Measurements from ENCODE around the gene GNAO1. TPM values are rescaled to one million over a fixed set of nuclear protein-coding genes. Genes with fewer than 3 reads are reported as not detected.

GNAO1 gene
- total and polyA plus RNA-seq, 7 donors = 0.69 to 67.0 (median 28.8) TPM

DNA sequence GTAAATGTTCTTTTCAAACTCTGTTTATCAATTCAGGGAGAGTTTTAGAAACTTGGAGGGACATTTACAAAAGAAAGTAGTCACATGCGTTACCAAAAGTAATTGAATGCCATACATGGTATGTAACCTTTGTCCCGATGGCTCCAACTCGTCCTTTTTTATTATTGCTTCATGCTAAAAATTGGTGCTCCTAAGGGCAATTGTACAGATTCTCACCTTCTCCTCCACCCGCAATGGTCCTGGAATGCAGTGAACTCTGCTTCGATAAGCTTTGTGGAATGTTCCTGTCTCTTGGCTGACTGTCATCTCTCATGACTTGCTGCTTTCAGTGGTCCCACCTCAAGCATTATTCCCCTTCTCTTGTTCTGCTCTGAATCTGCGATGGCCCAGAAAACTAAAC is 20.9 kb downstream of the GNAO1 start:
- intact Hi-C loops (cut with DNase I) = loop anchor here (5.0 kb wide), 1 partner anchor 55 kb away; no protein-coding TSS in a partner anchor
- Histone ChIP-seq H3K36me3 (no peaks in the 10 kb centered on the region), H3K27me3 (no peaks in the 10 kb centered on the region), H3K4me1 (peaks cover 0 to 75% (median 43%) of the 10 kb centered on the region in 4 donors), H3K27ac (peak overlapping the region in 3 of 4 donors; percentile 72 to 86 (median 83)), H3K4me3 (peak overlapping the region in 3 of 4 donors; percentile 0 to 28 (median 20)), H3K9me3 (no peaks in the 10 kb centered on the region)
- DNase-seq = no peak
- WGBS, 2 donors = 39 to 66% methylated on average over 6 of the region's 6 CpGs
- TF ChIP-seq POLR2AphosphoS5 (IDR thresholded peaks at IDR 0.05) (no peak), EP300 (IDR thresholded peaks at IDR 0.05) (no peak), POLR2A (IDR thresholded peaks at IDR 0.05) (no peak)
- TF ChIP-seq, protein P1, sequence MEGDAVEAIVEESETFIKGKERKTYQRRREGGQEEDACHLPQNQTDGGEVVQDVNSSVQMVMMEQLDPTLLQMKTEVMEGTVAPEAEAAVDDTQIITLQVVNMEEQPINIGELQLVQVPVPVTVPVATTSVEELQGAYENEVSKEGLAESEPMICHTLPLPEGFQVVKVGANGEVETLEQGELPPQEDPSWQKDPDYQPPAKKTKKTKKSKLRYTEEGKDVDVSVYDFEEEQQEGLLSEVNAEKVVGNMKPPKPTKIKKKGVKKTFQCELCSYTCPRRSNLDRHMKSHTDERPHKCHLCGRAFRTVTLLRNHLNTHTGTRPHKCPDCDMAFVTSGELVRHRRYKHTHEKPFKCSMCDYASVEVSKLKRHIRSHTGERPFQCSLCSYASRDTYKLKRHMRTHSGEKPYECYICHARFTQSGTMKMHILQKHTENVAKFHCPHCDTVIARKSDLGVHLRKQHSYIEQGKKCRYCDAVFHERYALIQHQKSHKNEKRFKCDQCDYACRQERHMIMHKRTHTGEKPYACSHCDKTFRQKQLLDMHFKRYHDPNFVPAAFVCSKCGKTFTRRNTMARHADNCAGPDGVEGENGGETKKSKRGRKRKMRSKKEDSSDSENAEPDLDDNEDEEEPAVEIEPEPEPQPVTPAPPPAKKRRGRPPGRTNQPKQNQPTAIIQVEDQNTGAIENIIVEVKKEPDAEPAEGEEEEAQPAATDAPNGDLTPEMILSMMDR (IDR thresholded peaks at IDR 0.05) = no peak

DNA sequence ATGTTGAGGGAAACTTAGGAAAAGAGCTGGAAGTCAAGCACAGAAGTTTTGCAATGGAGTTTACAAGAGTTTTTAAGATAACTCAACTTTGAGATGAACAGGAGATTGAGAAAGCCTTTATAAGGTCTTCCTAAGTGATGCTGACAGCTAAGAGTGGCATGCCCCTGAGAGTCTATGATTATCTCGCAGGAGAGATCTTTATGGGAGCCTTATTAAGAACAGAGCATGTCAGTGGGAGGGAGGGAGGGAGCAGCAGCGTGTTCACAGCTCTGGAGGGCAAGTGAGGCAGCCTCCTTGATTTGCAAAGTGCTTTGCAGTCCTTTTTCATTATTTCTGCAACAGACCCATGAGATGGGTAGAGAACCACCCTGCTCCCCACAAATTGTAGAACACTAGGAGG is 30.7 kb downstream of the GNAO1 start:
- H3K27me3 ChIP-seq = no peaks in the 10 kb centered on the region
- peaks cover 0 to 44% (median 20%) of the 10 kb centered on the region in 4 donors for H3K4me1 ChIP-seq
- H3K27ac ChIP-seq = no peak overlapping the region
- intact Hi-C loops (cut with DNase I) = no loop called here
- H3K36me3 ChIP-seq = no peaks in the 10 kb centered on the region
- no peak for DNase-seq
- H3K4me3 ChIP-seq = no peak overlapping the region
- no peak for TF ChIP-seq EP300 (IDR thresholded peaks at IDR 0.05)
- TF ChIP-seq, protein P1 (IDR thresholded peaks at IDR 0.05) = no peak
- no peak for TF ChIP-seq POLR2AphosphoS5 (IDR thresholded peaks at IDR 0.05)
- no peak for TF ChIP-seq POLR2A (IDR thresholded peaks at IDR 0.05)
- 41 to 66% methylated on average over 2 of the region's 2 CpGs for WGBS, 2 donors
- H3K9me3 ChIP-seq = no peaks in the 10 kb centered on the region

DNA sequence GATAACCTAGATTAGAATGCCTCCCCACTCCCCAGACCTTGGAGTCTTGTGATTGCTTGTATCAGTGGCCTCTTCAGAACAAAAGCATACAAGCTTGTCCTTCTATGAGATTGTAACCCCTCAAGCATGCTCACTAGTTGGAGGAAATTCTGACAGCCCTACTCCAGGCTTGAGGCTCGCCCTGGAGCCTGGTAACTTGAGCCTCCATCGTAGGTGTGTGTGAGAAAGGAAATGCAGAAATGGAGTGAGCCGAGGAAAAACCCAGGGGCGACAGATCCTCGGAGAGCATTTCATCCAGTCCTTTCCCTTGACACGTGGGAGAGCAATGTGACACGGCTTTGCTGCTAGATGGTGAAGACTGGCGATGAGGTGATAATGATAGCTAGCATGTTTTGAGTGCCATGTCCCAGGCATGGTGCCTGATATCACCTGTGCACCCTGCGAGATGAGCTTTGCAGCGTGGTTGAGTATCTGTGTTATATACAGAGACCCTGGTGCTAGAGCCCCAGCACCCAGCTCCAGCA is 31.2 kb downstream of the GNAO1 start:
- intact Hi-C loops (cut with DNase I) = no loop called here
- H3K4me1 ChIP-seq = peaks cover 0 to 44% (median 20%) of the 10 kb centered on the region in 4 donors
- H3K9me3 ChIP-seq = no peaks in the 10 kb centered on the region
- H3K36me3 ChIP-seq = no peaks in the 10 kb centered on the region
- DNase-seq = no peak
- TF ChIP-seq, protein P1 (IDR thresholded peaks at IDR 0.05) = no peak
- TF ChIP-seq EP300 (IDR thresholded peaks at IDR 0.05) = no peak
- TF ChIP-seq POLR2AphosphoS5 (IDR thresholded peaks at IDR 0.05) = no peak
- no peak for TF ChIP-seq POLR2A (IDR thresholded peaks at IDR 0.05)
- no peak overlapping the region for H3K4me3 ChIP-seq
- WGBS, 2 donors = 69 to 75% methylated on average over 10 of the region's 10 CpGs
- H3K27ac ChIP-seq = no peak overlapping the region
- H3K27me3 ChIP-seq = no peaks in the 10 kb centered on the region

DNA sequence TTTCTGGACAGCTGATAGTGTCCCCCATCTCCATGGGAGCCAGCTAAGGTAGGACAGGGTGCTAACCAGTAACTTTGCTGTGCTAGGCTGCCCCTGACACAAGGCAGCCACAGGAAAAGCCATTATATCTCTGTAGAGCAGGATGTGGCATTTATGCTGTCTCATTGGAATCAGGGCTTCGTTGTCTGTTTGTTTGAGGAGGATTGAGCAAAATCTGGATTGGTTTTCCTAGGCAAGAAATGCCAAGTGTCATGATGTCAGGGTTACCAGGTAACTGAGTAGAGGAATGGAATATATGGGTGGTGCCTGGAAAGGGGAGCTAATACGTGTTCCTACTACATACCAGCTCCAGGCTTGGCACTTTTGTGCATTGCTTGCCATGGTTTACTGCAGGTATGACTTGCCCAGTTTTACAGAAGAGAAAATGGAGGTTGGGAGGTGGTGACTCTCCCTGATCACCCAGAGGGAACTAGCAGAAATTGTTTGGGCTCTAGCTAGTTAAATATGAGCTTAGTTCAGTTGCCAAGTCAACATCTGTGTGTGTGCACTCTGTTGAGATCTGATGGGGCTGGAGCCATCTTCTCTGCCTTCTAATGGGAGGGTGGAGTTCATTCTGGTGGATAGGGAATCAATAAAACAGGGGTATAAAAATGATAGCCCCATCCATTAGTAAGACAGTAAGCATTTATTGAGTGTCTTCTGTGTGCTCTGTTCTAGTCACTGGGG is 33.9 kb downstream of the GNAO1 start:
- Histone ChIP-seq H3K27me3 (no peaks in the 10 kb centered on the region), H3K4me1 (peaks cover 0 to 65% (median 24%) of the 10 kb centered on the region in 4 donors), H3K27ac (no peak overlapping the region), H3K4me3 (no peak overlapping the region), H3K36me3 (no peaks in the 10 kb centered on the region), H3K9me3 (no peaks in the 10 kb centered on the region)
- TF ChIP-seq POLR2A (IDR thresholded peaks at IDR 0.05) (no peak), EP300 (IDR thresholded peaks at IDR 0.05) (no peak), POLR2AphosphoS5 (IDR thresholded peaks at IDR 0.05) (no peak)
- TF ChIP-seq, protein P1 (IDR thresholded peaks at IDR 0.05) = no peak
- 37 to 55% methylated on average over 2 of the region's 2 CpGs for WGBS, 2 donors
- DNase-seq = no peak
- intact Hi-C loops (cut with DNase I) = no loop called here
